ENCODE data around the gene BRMS1. TPM values are rescaled to one million over a fixed set of nuclear protein-coding genes. Genes with fewer than 3 reads are reported as not detected.
A peak's percentile ranks its signal among the peaks of the same experiment; 100 is the strongest.

BRMS1 gene
- total RNA-seq, 5 donors from 2014 or later (not counting 1 experiment from before 2014, with no cell fraction given): 42.9 to 58.8 (median 54.8) TPM

GRCh38 chr11:66293352-66293751 is 51.6 kb downstream of the BRMS1 start:
- H3K4me1 Mint-ChIP-seq: peaks cover 28% of the 10 kb centered on the region in 3 donors
- H3K27ac ChIP-seq (ENCODE audit: low read length): no peak overlapping the region
- H3K9me3 Mint-ChIP-seq: no peaks in the 10 kb centered on the region
- H3K27me3 ChIP-seq (replicated peaks in 1 of 2; ENCODE audit: control insufficient read depth in 2 of 2, extremely low read depth in 1 of 2, insufficient read depth in 2 of 2, low read length in 1 of 2): peaks cover 0 to 46% of the 10 kb centered on the region in 2 experiments
- H3K9me3 ChIP-seq: no peaks in the 10 kb centered on the region
- ATAC-seq (replicated peaks in 1 of 4): no peak
- no CpG with 5 or more reads among the region's 4 CpGs for WGBS (ENCODE audit: insufficient coverage)
- no peak for DNase-seq
- peaks cover 12 to 21% of the 10 kb centered on the region in 2 donors for H3K27me3 Mint-ChIP-seq
- H3K4me3 Mint-ChIP-seq: peak overlapping the region in 2 of 3 donors; percentile 9 to 57
- H3K4me1 ChIP-seq (ENCODE audit: control insufficient read depth in 1 of 2, extremely low read depth in 1 of 2, insufficient read depth in 2 of 2, low read length in 2 of 2): peaks cover 1 to 30% of the 10 kb centered on the region in 2 experiments
- no peak overlapping the region for H3K27ac Mint-ChIP-seq
- CTCF ChIA-PET: no interaction called here
- no peak overlapping the region for H3K4me3 ChIP-seq (ENCODE audit: control insufficient read depth in 1 of 2, extremely low read depth in 1 of 2, low read length in 1 of 2)
- POLR2A ChIA-PET: no interaction called here
- no peaks in the 10 kb centered on the region for H3K36me3 Mint-ChIP-seq
- H3K36me3 ChIP-seq (ENCODE audit: control insufficient read depth in 2 of 2, extremely low read depth in 1 of 2, insufficient read depth in 1 of 2, low read length in 1 of 2): no peaks in the 10 kb centered on the region

- CTCF ChIA-PET: no interaction called here
- WGBS (ENCODE audit: insufficient coverage): 45% methylated on average over 17 of the region's 17 CpGs
- H3K27ac Mint-ChIP-seq: peak overlapping the region in 1 of 2 donors; percentile 31
Observed at GRCh38 chr11:66292543-66293332, 52.2 kb downstream of the BRMS1 start.

GRCh38 chr11:66291706-66292542 is 53.0 kb downstream of the BRMS1 start, which contains the start of gene TMEM151A:
Gene TMEM151A, plus strand, starts transcription at chr11:66291894. Its CDS starts 120 bp downstream, at chr11:66292014.
- H3K27me3 Mint-ChIP-seq: peaks cover 12 to 21% of the 10 kb centered on the region in 2 donors
- Histone ChIP-seq H3K4me3 (ENCODE audit: control insufficient read depth in 1 of 2, extremely low read depth in 1 of 2, low read length in 1 of 2) (peak within 1 kb of the TSS; percentile 4 to 45), H3K9me3 (no peaks in the 10 kb centered on the region), H3K27me3 (replicated peaks in 1 of 2; ENCODE audit: control insufficient read depth in 2 of 2, extremely low read depth in 1 of 2, insufficient read depth in 2 of 2, low read length in 1 of 2) (peaks cover 0 to 43% of the 10 kb centered on the region in 2 experiments), H3K4me1 (ENCODE audit: control insufficient read depth in 1 of 2, extremely low read depth in 1 of 2, insufficient read depth in 2 of 2, low read length in 2 of 2) (peaks cover 4 to 43% of the 10 kb centered on the region in 2 experiments), H3K36me3 (ENCODE audit: control insufficient read depth in 2 of 2, extremely low read depth in 1 of 2, insufficient read depth in 1 of 2, low read length in 1 of 2) (no peaks in the 10 kb centered on the region), H3K27ac (ENCODE audit: low read length) (no peak within 1 kb of the TSS)
- no peaks in the 10 kb centered on the region for H3K36me3 Mint-ChIP-seq
- ChIA-PET POLR2A (interaction anchor here in 1 of 2 donors (0.6 kb wide), 2 partner anchors 24 to 1513 kb away, joined by 3 to 6 read pairs; no protein-coding TSS in a partner anchor), CTCF (interaction anchor here in 1 of 2 donors (0.6 to 1.1 kb wide), 2 partner anchors 10 to 20 kb away, joined by 4 read pairs; no protein-coding TSS in a partner anchor)
- no peak for ATAC-seq (replicated peaks in 1 of 4)
- H3K4me1 Mint-ChIP-seq: peaks cover 28 to 40% (median 35%) of the 10 kb centered on the region in 3 donors
- H3K27ac Mint-ChIP-seq: peak within 1 kb of the TSS in 1 of 2 donors; percentile 49
- peak in 4 of 35 experiments; percentile 31 to 66 (median 41) for DNase-seq
- WGBS (ENCODE audit: insufficient coverage): 4% methylated on average over 87 of the region's 95 CpGs
- peak within 1 kb of the TSS; percentile 84 to 93 (median 89) for H3K4me3 Mint-ChIP-seq
- H3K9me3 Mint-ChIP-seq: no peaks in the 10 kb centered on the region

More at GRCh38 chr11:66292543-66293332, 52.2 kb downstream of the BRMS1 start:
- H3K4me3 ChIP-seq (ENCODE audit: control insufficient read depth in 1 of 2, extremely low read depth in 1 of 2, low read length in 1 of 2): peak overlapping the region in 1 of 2 donors; percentile 30
- DNase-seq: no peak
- H3K9me3 ChIP-seq: no peaks in the 10 kb centered on the region
- H3K27ac ChIP-seq (ENCODE audit: low read length): no peak overlapping the region
- H3K4me1 ChIP-seq (ENCODE audit: control insufficient read depth in 1 of 2, extremely low read depth in 1 of 2, insufficient read depth in 2 of 2, low read length in 2 of 2): peaks cover 4 to 36% of the 10 kb centered on the region in 2 experiments
- no peaks in the 10 kb centered on the region for H3K36me3 ChIP-seq (ENCODE audit: control insufficient read depth in 2 of 2, extremely low read depth in 1 of 2, insufficient read depth in 1 of 2, low read length in 1 of 2)
- H3K9me3 Mint-ChIP-seq: no peaks in the 10 kb centered on the region
- peaks cover 0 to 46% of the 10 kb centered on the region in 2 experiments for H3K27me3 ChIP-seq (replicated peaks in 1 of 2; ENCODE audit: control insufficient read depth in 2 of 2, extremely low read depth in 1 of 2, insufficient read depth in 2 of 2, low read length in 1 of 2)
- H3K4me3 Mint-ChIP-seq: peak overlapping the region; percentile 49 to 66 (median 57)
- no peaks in the 10 kb centered on the region for H3K36me3 Mint-ChIP-seq
- H3K27me3 Mint-ChIP-seq: peaks cover 12 to 21% of the 10 kb centered on the region in 2 donors
- POLR2A ChIA-PET: no interaction called here
- peaks cover 28 to 33% (median 29%) of the 10 kb centered on the region in 3 donors for H3K4me1 Mint-ChIP-seq
- ATAC-seq (replicated peaks in 1 of 4): no peak

GRCh38 chr11:66291303-66291705 is 53.6 kb downstream of the BRMS1 start:
- CTCF ChIA-PET: interaction anchor here in 1 of 2 donors (0.6 to 1.1 kb wide), 2 partner anchors 10 to 20 kb away, joined by 4 read pairs; no protein-coding TSS in a partner anchor
- whole genome bisulfite sequencing (ENCODE audit: insufficient coverage): 26% methylated on average over 14 of the region's 16 CpGs
- Mint-ChIP-seq H3K4me1 (peaks cover 28 to 46% (median 37%) of the 10 kb centered on the region in 3 donors), H3K9me3 (no peaks in the 10 kb centered on the region), H3K27ac (peak overlapping the region in 1 of 2 donors; percentile 49), H3K4me3 (peak overlapping the region; percentile 84 to 93 (median 89)), H3K27me3 (peaks cover 12 to 21% of the 10 kb centered on the region in 2 donors), H3K36me3 (no peaks in the 10 kb centered on the region)
- DNase-seq: no peak
- peaks cover 0 to 37% of the 10 kb centered on the region in 2 experiments for H3K27me3 ChIP-seq (replicated peaks in 1 of 2; ENCODE audit: control insufficient read depth in 2 of 2, extremely low read depth in 1 of 2, insufficient read depth in 2 of 2, low read length in 1 of 2)
- no peaks in the 10 kb centered on the region for H3K9me3 ChIP-seq
- peak overlapping the region in 1 of 2 donors; percentile 45 for H3K4me3 ChIP-seq (ENCODE audit: control insufficient read depth in 1 of 2, extremely low read depth in 1 of 2, low read length in 1 of 2)
- H3K27ac ChIP-seq (ENCODE audit: low read length): no peak overlapping the region
- H3K36me3 ChIP-seq (ENCODE audit: control insufficient read depth in 2 of 2, extremely low read depth in 1 of 2, insufficient read depth in 1 of 2, low read length in 1 of 2): no peaks in the 10 kb centered on the region
- POLR2A ChIA-PET: interaction anchor here in 1 of 2 donors (0.6 to 0.9 kb wide), 2 partner anchors 21 to 1512 kb away, joined by 3 to 6 read pairs; no protein-coding TSS in a partner anchor
- ATAC-seq (replicated peaks in 1 of 4): no peak
- peaks cover 4 to 43% of the 10 kb centered on the region in 2 experiments for H3K4me1 ChIP-seq (ENCODE audit: control insufficient read depth in 1 of 2, extremely low read depth in 1 of 2, insufficient read depth in 2 of 2, low read length in 2 of 2)

GRCh38 chr11:66290330-66290621 is 54.6 kb downstream of the BRMS1 start:
- H3K27ac ChIP-seq (ENCODE audit: low read length): no peak overlapping the region
- no peaks in the 10 kb centered on the region for H3K36me3 ChIP-seq (ENCODE audit: control insufficient read depth in 2 of 2, extremely low read depth in 1 of 2, insufficient read depth in 1 of 2, low read length in 1 of 2)
- Mint-ChIP-seq H3K36me3 (no peaks in the 10 kb centered on the region), H3K9me3 (no peaks in the 10 kb centered on the region), H3K27ac (peak overlapping the region; percentile 79 to 95), H3K4me3 (peak overlapping the region; percentile 84 to 93 (median 89)), H3K4me1 (peaks cover 31 to 46% (median 37%) of the 10 kb centered on the region in 3 donors), H3K27me3 (peaks cover 12 to 19% of the 10 kb centered on the region in 2 donors)
- ChIA-PET POLR2A (no interaction called here), CTCF (interaction anchor here in 1 of 2 donors (1.6 kb wide), 1 partner anchor 131 kb away, joined by 3 read pairs; the partner anchor contains the start of gene NPAS4)
- no peak for ATAC-seq (replicated peaks in 1 of 4)
- WGBS (ENCODE audit: insufficient coverage): 100% methylated on average over 1 of the region's 2 CpGs
- no peaks in the 10 kb centered on the region for H3K9me3 ChIP-seq
- peaks cover 0 to 30% of the 10 kb centered on the region in 2 experiments for H3K27me3 ChIP-seq (replicated peaks in 1 of 2; ENCODE audit: control insufficient read depth in 2 of 2, extremely low read depth in 1 of 2, insufficient read depth in 2 of 2, low read length in 1 of 2)
- H3K4me1 ChIP-seq (ENCODE audit: control insufficient read depth in 1 of 2, extremely low read depth in 1 of 2, insufficient read depth in 2 of 2, low read length in 2 of 2): peaks cover 4 to 43% of the 10 kb centered on the region in 2 experiments
- H3K4me3 ChIP-seq (ENCODE audit: control insufficient read depth in 1 of 2, extremely low read depth in 1 of 2, low read length in 1 of 2): no peak overlapping the region
- no peak for DNase-seq

All from T-cell (primary cell).